CD14-positive monocyte (primary cell): ENCODE data around the gene NUAK1. TPM values are rescaled to one million over a fixed set of nuclear protein-coding genes. Genes with fewer than 3 reads are reported as not detected.

Experiments used
- DNase-seq, 3 donors: peaks; one replicate each; pipeline ENCODE4 v3.0.0-alpha.2; 2011 to 2022
- H2AFZ ChIP-seq: 2 replicates; pipeline ENCODE4 v1.6.0; 2012; ENCODE audit warnings: mild to moderate bottlenecking, low read depth, low read length, inconsistent platforms; ENCODE audit not compliant: insufficient read depth, poor library complexity, severe bottlenecking
- H3K27ac ChIP-seq, 2 donors: 1 replicate in 1 of 2; 2 replicates in 1 of 2; pipeline ENCODE4 v1.5.1; 2012 to 2013; ENCODE audit warnings: low read length in 2 of 2, control low read depth in 1 of 2, inconsistent platforms in 1 of 2, low read depth in 1 of 2, mild to moderate bottlenecking in 1 of 2
- H3K27me3 ChIP-seq, 2 donors: one replicate each; pipeline versions ENCODE4 v1.6.0 to v1.6.1; 2011 to 2013; ENCODE audit warnings: low read length in 2 of 2; ENCODE audit not compliant: control insufficient read depth in 2 of 2, insufficient read depth in 2 of 2
- H3K36me3 ChIP-seq, 2 donors: replicated peaks in 1 of 2; 1 replicate in 1 of 2; 2 replicates in 1 of 2; pipeline versions ENCODE4 v1.5.1 to v1.6.1; 2012 to 2013; ENCODE audit warnings: low read length in 2 of 2, control low read depth in 1 of 2, inconsistent platforms in 1 of 2, mild to moderate bottlenecking in 1 of 2; ENCODE audit not compliant: insufficient read depth in 2 of 2, control insufficient read depth in 1 of 2
- H3K4me1 ChIP-seq, 2 donors: 1 replicate in 1 of 2; 2 replicates in 1 of 2; pipeline versions ENCODE4 v1.5.1 to v1.6.1; 2012 to 2013; ENCODE audit warnings: low read length in 2 of 2, control low read depth in 1 of 2, inconsistent platforms in 1 of 2, mild to moderate bottlenecking in 1 of 2, moderate library complexity in 1 of 2; ENCODE audit not compliant: insufficient read depth in 2 of 2, control insufficient read depth in 1 of 2
- H3K4me2 ChIP-seq: replicated peaks from 2 replicates; pipeline ENCODE3; 2012; ENCODE audit warnings: low read length, moderate library complexity, mild to moderate bottlenecking; ENCODE audit not compliant: poor library complexity, severe bottlenecking; ENCODE audit errors: extremely low read depth
- H3K4me3 ChIP-seq, 3 experiments: fragments of 200-600 bp in 1 of 3; sonication (generic) in 1 of 3; replicated peaks in 1 of 3; 1 replicate in 2 of 3; 2 replicates in 1 of 3; pipeline ENCODE4 v1.5.1; 2011 to 2013; ENCODE audit warnings: low read length in 3 of 3, mild to moderate bottlenecking in 3 of 3, control low read depth in 2 of 3, low read depth in 2 of 3, inconsistent platforms in 1 of 3, moderate library complexity in 1 of 3
- H3K79me2 ChIP-seq: 2 replicates; pipeline ENCODE4 v1.6.0; 2012; ENCODE audit warnings: mild to moderate bottlenecking, control low read depth, inconsistent platforms, low read length, moderate library complexity; ENCODE audit not compliant: insufficient read depth
- H3K9ac ChIP-seq: 2 replicates; pipeline ENCODE4 v1.6.0; 2017; ENCODE audit warnings: low read length, mild to moderate bottlenecking; ENCODE audit not compliant: insufficient read depth, poor library complexity, severe bottlenecking
- H3K9me3 ChIP-seq, 2 donors: replicated peaks in 1 of 2; 1 replicate in 1 of 2; 2 replicates in 1 of 2; pipeline versions ENCODE4 v1.5.1 to v1.6.1; 2012 to 2013; ENCODE audit warnings: low read length in 2 of 2, control low read depth in 1 of 2; ENCODE audit not compliant: control insufficient read depth in 1 of 2, insufficient read depth in 1 of 2
- H4K20me1 ChIP-seq: 2 replicates; pipeline ENCODE4 v1.6.0; 2012; ENCODE audit warnings: mild to moderate bottlenecking, low read length, control low read depth, moderate library complexity; ENCODE audit not compliant: insufficient read depth
- H3K27ac Mint-ChIP-seq, 7 donors: one replicate each; pipeline ENCODE4 v1.8.0; 2020; ENCODE audit warnings: mild to moderate bottlenecking in 7 of 7, mixed read lengths in 7 of 7, moderate library complexity in 6 of 7, inconsistent platforms in 2 of 7
- H3K27me3 Mint-ChIP-seq, 3 donors: one replicate each; pipeline ENCODE4 v1.8.0; 2021 to 2022; ENCODE audit warnings: low read depth in 3 of 3, mild to moderate bottlenecking in 3 of 3, mixed read lengths in 3 of 3, moderate library complexity in 3 of 3, inconsistent platforms in 1 of 3
- H3K36me3 Mint-ChIP-seq, 2 donors: one replicate each; pipeline ENCODE4 v1.8.0; 2020; ENCODE audit warnings: mixed read lengths in 2 of 2, inconsistent platforms in 1 of 2, mild to moderate bottlenecking in 1 of 2
- H3K4me1 Mint-ChIP-seq: one replicate; pipeline ENCODE4 v1.8.0; 2020; ENCODE audit warnings: mild to moderate bottlenecking, mixed read lengths
- H3K4me3 Mint-ChIP-seq, 2 donors: one replicate each; pipeline ENCODE4 v1.8.0; 2020; ENCODE audit warnings: mild to moderate bottlenecking in 2 of 2, mixed read lengths in 2 of 2, moderate library complexity in 1 of 2
- H3K9me3 Mint-ChIP-seq, 7 donors: one replicate each; pipeline ENCODE4 v1.8.0; 2020 to 2022; ENCODE audit warnings: mixed read lengths in 7 of 7, mild to moderate bottlenecking in 6 of 7, moderate library complexity in 6 of 7, inconsistent platforms in 2 of 7
- CTCF ChIP-seq: fragments of 200-600 bp; IDR thresholded peaks from one replicate; pipeline ENCODE4 v1.8.0; 2022; ENCODE audit warnings: antibody characterized with exemption, mild to moderate bottlenecking
- WGBS: methylation state at CpG from one replicate; pipeline ENCODE4 v1.1.5; 2013; ENCODE audit warnings: missing lambda C conversion rate; ENCODE audit not compliant: insufficient coverage; 5-methylcytosine and 5-hydroxymethylcytosine counted together
- intact Hi-C, 2 donors: fragments of 100-400 bp; cut with micrococcal nuclease; formaldehyde crosslinking; loops; one replicate each; pipeline versions ENCODE4 v1.15.0 to v1.15.1; 2023
- polyA plus RNA-seq, 3 donors: library from polyadenylated mRNA; depleted of rRNA in 1 of 3; unstranded in 2 of 3; stranded (reverse) in 1 of 3; fragments of 300-500 nt in 2 of 3; fragments of >200 nt in 1 of 3; fragmentation: Illumina TruSeq in 2 of 3; gene quantifications; 1 replicate in 2 of 3; 2 replicates in 1 of 3; pipeline ENCODE4 v1.2.3, GENCODE V29; 2012 to 2021

NUAK1 gene
- polyA plus RNA-seq, 3 donors = not detected

- Histone ChIP-seq H3K9me3 (no peaks in the 10 kb centered on the region), H3K36me3 (no peaks in the 10 kb centered on the region), H3K4me1 (no peaks in the 10 kb centered on the region), H3K79me2 (no peaks in the 10 kb centered on the region), H3K4me3 (no peak overlapping the region), H3K27me3 (no peaks in the 10 kb centered on the region), H3K4me2 (no peak overlapping the region), H3K9ac (no peak overlapping the region), H2AFZ (no peak overlapping the region), H4K20me1 (no peaks in the 10 kb centered on the region), H3K27ac (no peak overlapping the region)
- DNase-seq = no peak
- H3K36me3 Mint-ChIP-seq = no peaks in the 10 kb centered on the region
- peaks cover 0 to 3% (median 0%) of the 10 kb centered on the region in 7 donors for H3K9me3 Mint-ChIP-seq
- H3K4me1 Mint-ChIP-seq = no peaks in the 10 kb centered on the region
- no peak overlapping the region for H3K27ac Mint-ChIP-seq
- 39% methylated on average over 3 of the region's 12 CpGs for WGBS
- no peak for TF ChIP-seq CTCF
- no peak overlapping the region for H3K4me3 Mint-ChIP-seq
- intact Hi-C loops = no loop called here
- H3K27me3 Mint-ChIP-seq = peaks cover 4 to 6% (median 5%) of the 10 kb centered on the region in 3 donors
Observed at GRCh38 chr12:106030210-106031071, 108.3 kb downstream of the NUAK1 start.

- Mint-ChIP-seq H3K27ac (no peak overlapping the region), H3K27me3 (peaks cover 4 to 6% (median 5%) of the 10 kb centered on the region in 3 donors), H3K9me3 (peaks cover 0 to 3% (median 0%) of the 10 kb centered on the region in 7 donors), H3K36me3 (no peaks in the 10 kb centered on the region), H3K4me1 (no peaks in the 10 kb centered on the region), H3K4me3 (no peak overlapping the region)
- Histone ChIP-seq H3K79me2 (no peaks in the 10 kb centered on the region), H4K20me1 (no peaks in the 10 kb centered on the region), H2AFZ (no peak overlapping the region), H3K4me1 (no peaks in the 10 kb centered on the region), H3K9ac (no peak overlapping the region), H3K27ac (no peak overlapping the region), H3K4me2 (no peak overlapping the region), H3K36me3 (no peaks in the 10 kb centered on the region), H3K9me3 (no peaks in the 10 kb centered on the region), H3K27me3 (no peaks in the 10 kb centered on the region), H3K4me3 (no peak overlapping the region)
- DNase-seq = no peak
- intact Hi-C loops = no loop called here
- no CpG with 5 or more reads among the region's 1 CpG for WGBS
- no peak for TF ChIP-seq CTCF
Observed at GRCh38 chr12:106029532-106029931, 109.2 kb downstream of the NUAK1 start.
